IPS-15b (cell line): ENCODE measurements around the gene STRIT1.

Experiments
- H3K27me3 ChIP-seq: one replicate; pipeline ENCODE4 v1.6.1; 2013; ENCODE audit warnings: low read length; ENCODE audit not compliant: control insufficient read depth, insufficient read depth
- H3K36me3 ChIP-seq: one replicate; pipeline ENCODE4 v1.6.1; 2013; ENCODE audit warnings: low read length; ENCODE audit not compliant: control insufficient read depth, insufficient read depth
- H3K4me1 ChIP-seq: one replicate; pipeline ENCODE4 v1.6.1; 2013; ENCODE audit warnings: mild to moderate bottlenecking, low read length; ENCODE audit not compliant: control insufficient read depth, insufficient read depth
- H3K4me3 ChIP-seq: one replicate; pipeline ENCODE4 v1.5.1; 2013; ENCODE audit warnings: low read depth, low read length
- H3K9ac ChIP-seq: one replicate; pipeline ENCODE4 v1.6.1; 2013; ENCODE audit warnings: low read depth, mild to moderate bottlenecking, low read length
- H3K9me3 ChIP-seq: one replicate; pipeline ENCODE4 v1.6.1; 2013; ENCODE audit warnings: mild to moderate bottlenecking, low read length; ENCODE audit not compliant: control insufficient read depth, insufficient read depth

Gene STRIT1

GRCh38 chr3:155312781-155313180 lies 19.3 kb upstream of the STRIT1 start:
- Histone ChIP-seq H3K4me3 (no peak overlapping the region), H3K9ac (no peak overlapping the region), H3K4me1 (no peaks in the 10 kb centered on the region), H3K36me3 (no peaks in the 10 kb centered on the region), H3K9me3 (no peaks in the 10 kb centered on the region), H3K27me3 (no peaks in the 10 kb centered on the region)

GRCh38 chr3:155309581-155309980 lies 16.1 kb upstream of the STRIT1 start:
- H3K36me3 ChIP-seq = no peaks in the 10 kb centered on the region
- no peak overlapping the region for H3K9ac ChIP-seq
- no peaks in the 10 kb centered on the region for H3K4me1 ChIP-seq
- no peak overlapping the region for H3K4me3 ChIP-seq
- H3K27me3 ChIP-seq = no peaks in the 10 kb centered on the region
- no peaks in the 10 kb centered on the region for H3K9me3 ChIP-seq

- no peak overlapping the region for H3K4me3 ChIP-seq
- no peaks in the 10 kb centered on the region for H3K9me3 ChIP-seq
- H3K27me3 ChIP-seq = no peaks in the 10 kb centered on the region
- no peak overlapping the region for H3K9ac ChIP-seq
- no peaks in the 10 kb centered on the region for H3K4me1 ChIP-seq
- H3K36me3 ChIP-seq = no peaks in the 10 kb centered on the region
Measured at GRCh38 chr3:155308831-155309230, 15.3 kb upstream of the STRIT1 start.

DNA sequence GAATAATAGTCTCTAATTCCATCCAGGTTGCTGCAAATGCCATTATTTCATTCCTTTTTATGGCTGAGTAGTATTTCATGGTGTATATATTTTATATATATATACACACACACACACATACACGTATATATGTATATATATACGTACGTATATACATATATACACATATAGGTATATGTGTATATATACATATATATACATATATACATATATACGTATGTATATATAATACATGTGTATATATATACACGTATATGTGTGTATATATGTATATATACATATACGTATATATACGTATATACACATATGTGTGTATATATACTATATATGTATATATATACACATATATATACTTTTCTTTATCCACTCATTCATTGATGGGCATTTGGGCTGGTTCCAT lies 13.7 kb upstream of the STRIT1 start:
- H3K4me3 ChIP-seq = no peak overlapping the region
- H3K36me3 ChIP-seq = no peaks in the 10 kb centered on the region
- H3K4me1 ChIP-seq = peaks cover 4% of the 10 kb centered on the region
- no peaks in the 10 kb centered on the region for H3K27me3 ChIP-seq
- no peaks in the 10 kb centered on the region for H3K9me3 ChIP-seq
- no peak overlapping the region for H3K9ac ChIP-seq

GRCh38 chr3:155304394-155304793 lies 10.9 kb upstream of the STRIT1 start:
- H3K4me1 ChIP-seq = peaks cover 4% of the 10 kb centered on the region
- H3K4me3 ChIP-seq = no peak overlapping the region

DNA sequence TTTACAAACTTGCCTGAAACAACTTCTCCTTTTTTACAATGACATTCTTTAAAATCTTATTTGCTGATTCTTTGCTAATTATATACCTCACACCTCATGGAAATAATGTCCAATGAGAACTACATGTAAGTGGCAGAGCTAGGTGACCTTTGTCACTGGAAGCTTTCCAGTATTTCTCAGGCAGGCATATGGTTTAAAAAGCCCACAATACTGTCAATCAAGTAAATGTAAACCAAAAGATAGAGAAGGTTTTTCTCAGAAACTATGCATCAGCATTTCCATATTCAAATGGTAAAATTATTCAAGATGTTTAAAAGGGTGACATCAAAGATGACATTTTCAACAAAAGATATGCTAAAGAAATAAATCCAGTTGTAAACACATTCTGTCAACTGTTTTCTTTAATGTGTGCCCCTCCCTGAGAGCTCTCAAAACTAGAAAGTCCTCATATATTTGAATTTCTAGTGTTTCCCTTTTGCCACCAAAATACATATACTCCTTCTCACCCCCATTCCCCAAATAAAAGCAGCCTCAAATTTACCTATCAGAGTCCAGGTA lies 10.1 kb upstream of the STRIT1 start:
- H3K9me3 ChIP-seq = no peaks in the 10 kb centered on the region
- H3K27me3 ChIP-seq = no peaks in the 10 kb centered on the region
- peaks cover 4% of the 10 kb centered on the region for H3K4me1 ChIP-seq
- H3K36me3 ChIP-seq = no peaks in the 10 kb centered on the region
- no peak overlapping the region for H3K4me3 ChIP-seq
- no peak overlapping the region for H3K9ac ChIP-seq

More at GRCh38 chr3:155304394-155304793, 10.9 kb upstream of the STRIT1 start:
- no peaks in the 10 kb centered on the region for H3K36me3 ChIP-seq
- no peaks in the 10 kb centered on the region for H3K27me3 ChIP-seq
- no peak overlapping the region for H3K9ac ChIP-seq
- H3K9me3 ChIP-seq = no peaks in the 10 kb centered on the region

- no peak overlapping the region for H3K4me3 ChIP-seq
- no peaks in the 10 kb centered on the region for H3K27me3 ChIP-seq
- H3K9me3 ChIP-seq = no peaks in the 10 kb centered on the region
- no peak overlapping the region for H3K9ac ChIP-seq
- no peaks in the 10 kb centered on the region for H3K36me3 ChIP-seq
- H3K4me1 ChIP-seq = peaks cover 4% of the 10 kb centered on the region
Measured at GRCh38 chr3:155302891-155303290, 9.4 kb upstream of the STRIT1 start.

- Histone ChIP-seq H3K4me1 (peaks cover 4% of the 10 kb centered on the region), H3K36me3 (no peaks in the 10 kb centered on the region), H3K9ac (no peak overlapping the region), H3K27me3 (no peaks in the 10 kb centered on the region), H3K9me3 (no peaks in the 10 kb centered on the region), H3K4me3 (no peak overlapping the region)
Measured at GRCh38 chr3:155302481-155302880, 9.0 kb upstream of the STRIT1 start.

GRCh38 chr3:155297100-155297499 lies 3.6 kb upstream of the STRIT1 start:
- no peaks in the 10 kb centered on the region for H3K36me3 ChIP-seq

DNA sequence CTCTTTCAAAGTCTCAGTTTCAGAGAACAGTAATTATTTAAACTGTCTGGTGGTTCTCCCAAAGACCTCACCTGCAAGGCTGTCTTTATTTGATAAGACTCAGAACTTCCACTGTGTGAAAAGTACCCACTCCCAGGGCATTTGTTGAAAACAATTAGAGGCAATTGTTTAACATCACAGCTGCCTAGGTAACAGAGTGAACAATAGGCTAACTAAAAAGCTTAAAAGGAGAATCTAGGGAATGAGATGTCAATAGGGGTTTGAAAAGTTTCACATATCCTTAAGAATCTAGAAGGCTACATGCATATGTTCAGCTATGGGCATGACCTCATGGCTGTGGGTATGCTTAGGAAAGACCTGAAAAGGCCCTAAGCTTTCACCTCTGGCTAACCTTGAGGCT lies 2.9 kb upstream of the STRIT1 start:
- Histone ChIP-seq H3K9me3 (peaks cover 5% of the 10 kb centered on the region), H3K4me3 (no peak overlapping the region), H3K27me3 (no peaks in the 10 kb centered on the region), H3K9ac (no peak overlapping the region), H3K36me3 (no peaks in the 10 kb centered on the region), H3K4me1 (no peaks in the 10 kb centered on the region)

More at GRCh38 chr3:155297100-155297499, 3.6 kb upstream of the STRIT1 start:
- Histone ChIP-seq H3K4me1 (no peaks in the 10 kb centered on the region), H3K9me3 (peaks cover 5% of the 10 kb centered on the region), H3K27me3 (no peaks in the 10 kb centered on the region), H3K4me3 (no peak overlapping the region), H3K9ac (no peak overlapping the region)

GRCh38 chr3:155292693-155293092 lies 790 bp downstream of the STRIT1 start:
- H3K4me3 ChIP-seq = no peak overlapping the region
- no peaks in the 10 kb centered on the region for H3K27me3 ChIP-seq
- H3K36me3 ChIP-seq = no peaks in the 10 kb centered on the region
- no peaks in the 10 kb centered on the region for H3K4me1 ChIP-seq
- no peak overlapping the region for H3K9ac ChIP-seq
- peaks cover 5% of the 10 kb centered on the region for H3K9me3 ChIP-seq

- no peaks in the 10 kb centered on the region for H3K4me1 ChIP-seq
- no peak overlapping the region for H3K4me3 ChIP-seq
- H3K36me3 ChIP-seq = no peaks in the 10 kb centered on the region
- peaks cover 5% of the 10 kb centered on the region for H3K9me3 ChIP-seq
- no peaks in the 10 kb centered on the region for H3K27me3 ChIP-seq
- H3K9ac ChIP-seq = no peak overlapping the region
Measured at GRCh38 chr3:155292133-155292532, 1.4 kb downstream of the STRIT1 start.
